Measurements from ENCODE around the gene PPP2R1B. TPM values are rescaled to one million over a fixed set of nuclear protein-coding genes. Genes with fewer than 3 reads are reported as not detected.

PPP2R1B gene
- polyA plus RNA-seq, 1 experiment: 20.7 TPM

DNA sequence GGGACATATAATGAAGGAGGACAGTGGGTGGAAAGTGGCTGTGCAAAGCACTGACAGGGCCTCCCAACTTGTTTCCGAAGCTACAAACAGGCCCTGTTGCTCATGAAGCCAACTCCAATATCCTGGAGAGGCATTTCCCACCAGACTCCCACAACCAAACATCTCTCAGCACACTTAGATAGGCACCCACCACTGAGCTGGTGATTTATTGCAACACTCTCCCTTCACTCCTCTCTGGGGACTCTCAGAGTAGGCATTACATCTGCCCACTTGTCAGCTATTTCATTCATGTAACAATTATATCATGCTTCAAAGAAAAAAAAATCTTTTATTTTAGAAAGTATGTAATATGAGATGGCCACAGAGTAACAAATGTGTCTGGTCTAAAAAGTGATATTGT lies 32.1 kb upstream of the PPP2R1B start:
- no peak for DNase-seq (ENCODE audit: low read depth)
- ChIA-PET POLR2A (no interaction called here), CTCF (interaction anchor here (1.0 to 1.4 kb wide), 3 partner anchors 10 to 194 kb away, joined by 3 to 4 read pairs (median 3); no protein-coding TSS in a partner anchor)
- Histone ChIP-seq H3K4me3 (ENCODE audit: low read depth, low read length) (no peak overlapping the region), H3K27me3 (ENCODE audit: control insufficient read depth, insufficient read depth, low read length) (no peaks in the 10 kb centered on the region), H3K36me3 (ENCODE audit: control insufficient read depth, insufficient read depth, low read length) (no peaks in the 10 kb centered on the region)
- TF ChIP-seq, protein P1, sequence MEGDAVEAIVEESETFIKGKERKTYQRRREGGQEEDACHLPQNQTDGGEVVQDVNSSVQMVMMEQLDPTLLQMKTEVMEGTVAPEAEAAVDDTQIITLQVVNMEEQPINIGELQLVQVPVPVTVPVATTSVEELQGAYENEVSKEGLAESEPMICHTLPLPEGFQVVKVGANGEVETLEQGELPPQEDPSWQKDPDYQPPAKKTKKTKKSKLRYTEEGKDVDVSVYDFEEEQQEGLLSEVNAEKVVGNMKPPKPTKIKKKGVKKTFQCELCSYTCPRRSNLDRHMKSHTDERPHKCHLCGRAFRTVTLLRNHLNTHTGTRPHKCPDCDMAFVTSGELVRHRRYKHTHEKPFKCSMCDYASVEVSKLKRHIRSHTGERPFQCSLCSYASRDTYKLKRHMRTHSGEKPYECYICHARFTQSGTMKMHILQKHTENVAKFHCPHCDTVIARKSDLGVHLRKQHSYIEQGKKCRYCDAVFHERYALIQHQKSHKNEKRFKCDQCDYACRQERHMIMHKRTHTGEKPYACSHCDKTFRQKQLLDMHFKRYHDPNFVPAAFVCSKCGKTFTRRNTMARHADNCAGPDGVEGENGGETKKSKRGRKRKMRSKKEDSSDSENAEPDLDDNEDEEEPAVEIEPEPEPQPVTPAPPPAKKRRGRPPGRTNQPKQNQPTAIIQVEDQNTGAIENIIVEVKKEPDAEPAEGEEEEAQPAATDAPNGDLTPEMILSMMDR (IDR thresholded peaks at IDR 0.05; ENCODE audit: insufficient read depth, low read depth, low read length): no peak

DNA sequence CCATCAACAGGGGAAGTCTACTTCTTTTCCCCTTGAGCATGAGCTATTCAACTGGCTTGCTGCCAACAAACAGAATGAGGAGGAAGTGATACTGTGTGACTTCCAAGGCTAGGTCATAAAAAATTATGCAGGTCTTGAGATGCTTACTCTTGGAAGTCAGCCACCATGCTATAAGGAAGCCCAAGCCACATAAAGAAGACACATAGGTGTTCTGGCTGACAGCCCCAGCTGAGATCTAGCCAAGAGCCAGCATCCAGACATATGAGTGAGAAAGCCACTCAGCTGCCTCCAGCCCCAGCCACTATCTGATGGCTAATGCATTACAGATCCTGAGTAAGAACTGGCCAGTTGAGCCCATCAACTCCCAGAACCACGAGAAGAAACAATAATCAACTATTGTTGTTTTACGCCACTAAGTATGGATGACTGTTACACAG lies 31.0 kb upstream of the PPP2R1B start:
- ChIA-PET POLR2A (no interaction called here), CTCF (interaction anchor here (1.0 to 1.4 kb wide), 3 partner anchors 9 to 193 kb away, joined by 3 to 9 read pairs (median 4); no protein-coding TSS in a partner anchor)
- no peak overlapping the region for H3K4me3 ChIP-seq (ENCODE audit: low read depth, low read length)
- no peak for DNase-seq (ENCODE audit: low read depth)
- TF ChIP-seq, protein P1 (IDR thresholded peaks at IDR 0.05; ENCODE audit: insufficient read depth, low read depth, low read length): no peak
- no peaks in the 10 kb centered on the region for H3K36me3 ChIP-seq (ENCODE audit: control insufficient read depth, insufficient read depth, low read length)
- no peaks in the 10 kb centered on the region for H3K27me3 ChIP-seq (ENCODE audit: control insufficient read depth, insufficient read depth, low read length)

DNA sequence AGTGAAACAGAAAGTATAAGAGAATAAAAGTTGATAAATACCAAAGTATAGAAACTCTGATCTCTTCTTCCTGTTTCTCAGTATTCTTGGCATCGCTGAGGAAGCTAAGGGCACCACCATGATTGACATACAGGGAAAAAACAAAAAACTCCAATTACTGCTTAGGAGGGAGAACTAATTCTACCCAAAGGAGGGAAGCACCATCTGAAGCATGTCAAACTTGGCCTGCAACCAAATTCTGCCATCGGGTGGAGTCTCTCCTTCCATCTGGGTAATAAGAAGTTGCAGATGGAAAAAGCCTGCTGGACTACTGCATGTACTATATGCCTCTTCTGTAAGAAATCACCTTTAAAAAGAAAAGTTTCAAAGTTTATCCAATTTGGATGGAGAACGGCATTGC lies 30.5 kb upstream of the PPP2R1B start:
- Histone ChIP-seq H3K27me3 (ENCODE audit: control insufficient read depth, insufficient read depth, low read length) (no peaks in the 10 kb centered on the region), H3K4me3 (ENCODE audit: low read depth, low read length) (no peak overlapping the region), H3K36me3 (ENCODE audit: control insufficient read depth, insufficient read depth, low read length) (no peaks in the 10 kb centered on the region)
- ChIA-PET POLR2A (no interaction called here), CTCF (interaction anchor here (1.2 to 1.7 kb wide), 3 partner anchors 11 to 192 kb away, joined by 4 to 9 read pairs (median 7); no protein-coding TSS in a partner anchor)
- DNase-seq (ENCODE audit: low read depth): no peak
- TF ChIP-seq, protein P1 (IDR thresholded peaks at IDR 0.05; ENCODE audit: insufficient read depth, low read depth, low read length): no peak

DNA sequence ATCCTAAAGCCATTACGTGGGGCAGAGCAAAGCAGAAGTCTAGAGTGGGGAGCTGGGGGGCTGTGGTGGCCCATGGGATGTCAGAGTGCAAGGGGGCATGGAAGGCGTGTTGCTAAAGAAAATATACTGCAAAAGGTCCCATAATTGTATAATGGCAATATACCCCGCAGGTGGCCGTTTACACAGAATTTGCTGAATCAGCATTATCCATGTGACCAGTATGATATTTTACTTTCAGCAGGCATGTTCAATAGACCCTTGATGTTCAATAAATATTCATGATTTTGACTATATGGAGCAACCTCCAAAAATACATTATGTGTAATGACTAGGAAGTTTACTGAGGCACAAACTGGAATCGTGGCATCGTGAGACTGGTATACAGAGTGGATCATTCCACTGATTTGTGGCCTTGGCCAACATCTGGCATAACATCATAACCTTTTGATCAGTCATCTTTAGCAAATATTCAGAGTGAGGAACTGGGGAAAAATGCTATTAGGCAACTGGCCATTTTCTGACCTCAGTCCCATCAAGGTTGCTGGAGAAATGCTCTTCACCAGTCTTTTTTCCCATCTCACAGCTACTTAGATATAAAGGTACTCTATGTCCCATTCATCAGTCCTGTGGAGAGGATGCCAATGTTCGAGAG lies 29.3 kb upstream of the PPP2R1B start:
- Histone ChIP-seq H3K36me3 (ENCODE audit: control insufficient read depth, insufficient read depth, low read length) (no peaks in the 10 kb centered on the region), H3K27me3 (ENCODE audit: control insufficient read depth, insufficient read depth, low read length) (no peaks in the 10 kb centered on the region), H3K4me3 (ENCODE audit: low read depth, low read length) (no peak overlapping the region)
- DNase-seq (ENCODE audit: low read depth): peak; percentile 59
- ChIA-PET POLR2A (interaction anchor here (1.2 kb wide), 1 partner anchor 24 kb away, joined by 6 read pairs; no protein-coding TSS in a partner anchor), CTCF (interaction anchor here (0.5 to 3.1 kb wide), 5 partner anchors 16 to 349 kb away, joined by 3 to 13 read pairs (median 4); no protein-coding TSS in a partner anchor)
- TF ChIP-seq, protein P1 (IDR thresholded peaks at IDR 0.05; ENCODE audit: insufficient read depth, low read depth, low read length): no peak

DNA sequence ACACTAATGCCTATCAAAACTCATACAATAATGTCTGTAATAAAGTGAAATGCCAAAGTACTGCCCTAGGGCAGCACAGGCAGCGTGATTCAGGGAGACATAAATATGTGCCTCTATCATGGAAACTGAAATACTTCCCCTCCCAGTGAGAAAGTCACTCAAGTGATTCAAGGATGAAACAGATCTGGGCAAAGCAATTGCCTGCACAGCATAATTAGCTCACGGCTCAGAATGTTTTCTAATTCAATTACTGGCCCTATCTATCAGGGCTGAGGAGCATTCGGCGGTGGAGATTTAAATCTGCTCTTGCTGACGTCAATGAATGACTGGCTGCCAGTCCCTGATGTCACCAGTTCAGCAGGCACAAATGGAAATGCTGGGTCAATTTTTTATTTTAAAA lies 27.7 kb upstream of the PPP2R1B start:
- ChIA-PET POLR2A (interaction anchor here (0.6 kb wide), 1 partner anchor 29 kb away, joined by 3 read pairs; no protein-coding TSS in a partner anchor), CTCF (interaction anchor here (1.2 to 3.1 kb wide), 3 partner anchors 17 to 207 kb away, joined by 5 to 13 read pairs (median 6); no protein-coding TSS in a partner anchor)
- DNase-seq (ENCODE audit: low read depth): peak; percentile 90
- Histone ChIP-seq H3K36me3 (ENCODE audit: control insufficient read depth, insufficient read depth, low read length) (no peaks in the 10 kb centered on the region), H3K27me3 (ENCODE audit: control insufficient read depth, insufficient read depth, low read length) (no peaks in the 10 kb centered on the region), H3K4me3 (ENCODE audit: low read depth, low read length) (no peak overlapping the region)
- TF ChIP-seq, protein P1 (IDR thresholded peaks at IDR 0.05; ENCODE audit: insufficient read depth, low read depth, low read length): no peak

All from BJ (cell line).